ENCODE data around the gene CHCHD3.
A peak's percentile ranks its signal among the peaks of the same experiment; 100 is the strongest.

The CHCHD3 gene

DNA sequence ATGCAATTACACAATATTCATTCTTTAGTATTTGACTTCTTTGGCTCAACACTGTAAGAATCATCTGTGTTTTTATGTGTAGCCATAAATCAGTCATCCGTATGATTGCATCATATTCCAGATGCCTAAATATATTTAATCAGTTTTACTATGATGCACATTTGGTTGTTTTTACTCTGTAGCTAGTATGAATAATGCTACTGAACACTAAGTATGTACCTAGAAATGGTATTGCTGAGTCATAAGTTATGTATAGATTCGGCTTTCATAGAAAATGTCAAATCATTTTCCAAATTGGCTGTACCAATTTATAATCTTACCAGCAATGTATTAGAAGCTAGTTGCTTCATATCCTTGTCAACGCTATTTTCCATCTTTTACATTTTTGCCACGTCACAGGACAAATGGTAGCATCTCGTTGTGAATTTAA lies 308.3 kb downstream of the CHCHD3 start:
- DNase-seq (ENCODE audit: low read depth): no peak

DNA sequence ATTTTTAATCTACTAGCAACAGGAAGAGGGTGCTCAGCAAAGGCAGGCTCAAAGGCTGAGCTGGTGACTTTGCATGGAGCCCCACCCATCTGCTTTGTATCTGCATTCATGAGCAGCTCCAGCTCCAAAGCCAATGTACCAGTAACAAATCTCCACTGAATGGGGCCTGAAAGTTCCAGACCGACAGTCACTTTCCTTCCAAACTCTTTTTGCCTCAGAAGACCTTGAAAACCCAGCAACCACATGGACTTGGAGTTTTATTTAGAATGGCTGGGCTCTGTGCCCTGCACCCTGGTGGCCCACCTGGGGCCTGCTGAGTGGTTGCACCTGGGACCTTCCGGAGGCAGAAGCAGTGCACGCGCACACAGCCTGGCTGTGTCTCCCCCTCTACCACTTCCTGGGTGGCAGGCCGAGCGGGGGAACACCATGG lies 310.6 kb downstream of the CHCHD3 start:
- no peak for DNase-seq (ENCODE audit: low read depth)

DNA sequence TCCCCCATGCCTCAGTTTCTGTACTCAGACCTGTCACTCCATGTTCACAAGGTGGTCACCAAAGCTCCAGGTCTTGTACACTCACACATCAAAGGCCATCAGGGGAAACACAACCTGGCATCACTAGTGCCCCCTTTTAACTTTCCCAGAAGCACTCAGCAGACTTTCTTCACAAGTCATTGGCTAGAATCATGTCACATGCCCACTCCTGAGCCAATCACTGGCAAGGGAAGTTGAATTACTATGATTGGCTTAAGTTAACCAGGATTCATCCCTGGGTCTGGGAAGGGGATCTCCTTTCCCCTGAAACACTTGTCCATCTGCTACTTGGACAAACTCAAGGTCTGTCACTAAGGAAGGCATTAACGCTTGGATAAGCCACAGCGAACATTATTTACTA lies 311.8 kb downstream of the CHCHD3 start:
- no peak for DNase-seq (ENCODE audit: low read depth)

DNA sequence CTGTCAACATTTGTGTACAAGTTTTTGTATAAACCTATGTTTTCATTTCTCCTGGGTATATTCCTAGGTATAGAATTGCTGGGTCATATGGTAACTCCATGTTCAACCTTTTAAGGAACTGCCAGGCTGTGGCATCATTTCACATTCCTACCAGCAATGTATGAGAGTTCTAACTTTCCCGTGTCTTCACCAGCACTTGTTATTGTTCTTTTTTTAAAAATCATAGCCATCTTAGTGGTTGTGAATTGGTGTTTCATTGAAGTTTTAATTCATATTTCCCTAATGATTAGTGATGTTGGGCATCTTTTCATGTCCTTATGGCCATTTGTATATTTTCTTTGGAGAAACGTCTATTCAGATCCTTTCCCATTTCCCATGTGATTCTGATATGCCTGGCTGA lies 312.6 kb downstream of the CHCHD3 start:
- no peak for DNase-seq (ENCODE audit: low read depth)

DNA sequence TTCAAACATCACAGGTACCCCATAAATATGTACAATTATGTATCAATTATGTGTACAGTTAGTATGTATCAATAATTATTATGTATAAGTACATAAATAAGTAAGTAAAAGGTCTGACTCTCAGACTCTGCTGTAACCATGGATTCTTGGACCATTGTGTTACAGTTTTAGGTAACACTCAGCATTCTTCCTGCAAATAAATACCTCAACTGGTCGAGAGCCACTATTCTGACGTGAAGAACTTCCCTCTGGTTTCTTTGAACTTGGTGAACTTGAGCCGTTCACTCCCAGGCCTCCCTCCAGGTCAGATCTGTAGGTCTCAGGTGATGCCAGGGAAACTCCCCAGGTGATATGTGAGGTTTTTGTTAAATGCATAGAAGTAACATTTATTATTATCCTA lies 313.8 kb downstream of the CHCHD3 start:
- DNase-seq (ENCODE audit: low read depth): no peak

DNA sequence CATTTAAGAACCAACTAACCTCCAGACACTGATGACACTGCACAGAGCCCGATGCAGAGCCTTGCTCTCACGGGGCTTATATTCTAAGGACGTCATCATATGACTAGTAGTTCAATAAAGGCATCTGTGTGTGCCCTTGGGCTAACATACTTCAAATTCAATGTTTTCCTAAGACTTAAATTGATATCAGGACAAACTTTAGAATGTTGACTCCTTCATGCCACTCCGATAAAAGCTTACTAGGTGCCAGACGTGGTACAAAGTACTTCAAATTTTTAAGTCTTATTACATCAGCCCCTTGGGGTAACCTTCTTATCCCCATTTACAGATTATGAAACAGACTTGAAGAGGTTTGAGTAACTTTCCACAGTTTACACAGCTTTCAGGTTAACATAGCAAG lies 314.5 kb downstream of the CHCHD3 start:
- DNase-seq (ENCODE audit: low read depth): no peak

DNA sequence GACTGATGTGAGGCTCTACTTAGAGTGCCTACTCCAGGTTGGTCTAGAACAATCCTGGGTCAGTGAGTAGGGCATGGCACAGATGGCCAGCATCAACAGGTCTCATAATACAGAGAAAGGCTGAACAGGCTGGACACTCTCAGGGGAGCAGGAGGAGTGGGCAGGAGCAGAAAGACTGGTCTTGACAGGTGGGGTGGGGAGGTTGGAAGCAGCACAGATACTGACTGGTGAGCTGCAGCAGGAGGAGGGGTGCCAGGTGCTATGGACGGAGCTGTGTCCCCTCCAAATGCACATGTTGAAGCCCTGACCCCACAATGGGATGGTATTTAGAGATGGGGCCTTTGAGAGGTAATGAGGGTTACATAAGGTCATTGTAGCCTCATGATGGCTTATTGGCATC lies 315.2 kb downstream of the CHCHD3 start:
- no peak for DNase-seq (ENCODE audit: low read depth)

DNA sequence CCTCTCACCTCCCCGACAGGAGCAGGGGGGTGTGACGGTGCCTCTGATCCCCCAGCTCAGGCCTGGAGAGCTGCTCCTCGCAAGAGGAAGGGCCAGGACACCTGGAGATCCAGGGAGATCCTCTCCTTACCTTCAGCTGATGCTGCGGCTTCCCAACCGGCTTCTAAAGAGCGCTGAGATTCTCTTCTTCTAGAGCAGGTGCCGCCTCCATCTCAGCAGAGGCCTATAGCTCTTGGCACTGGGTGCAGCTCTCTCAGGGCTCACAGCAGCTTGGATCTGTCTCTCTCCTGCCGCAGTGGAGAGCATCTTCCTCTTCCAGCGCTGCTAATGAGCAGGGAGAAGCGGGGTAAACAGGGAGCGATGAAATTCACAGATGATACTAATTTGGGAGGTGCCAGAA lies 316.0 kb downstream of the CHCHD3 start:
- DNase-seq (ENCODE audit: low read depth): no peak

DNA sequence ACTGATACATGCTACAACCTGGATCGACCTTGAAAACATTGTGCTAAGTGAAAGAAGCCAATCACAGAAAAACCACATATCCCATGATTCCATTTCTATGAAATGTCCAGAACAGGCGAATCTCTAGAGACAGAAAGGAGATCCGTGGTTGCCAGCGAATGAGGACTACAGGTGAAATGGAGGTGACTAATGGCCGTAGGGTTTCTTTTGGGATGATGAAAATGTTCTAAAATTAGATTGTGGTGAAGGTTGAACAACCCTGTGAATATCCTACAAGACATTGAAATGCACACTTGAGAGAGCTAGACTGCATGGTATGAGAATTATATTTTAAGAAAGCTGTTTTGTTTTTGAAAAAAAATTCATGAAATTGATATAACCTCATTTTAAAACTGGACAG lies 317.1 kb downstream of the CHCHD3 start:
- no peak for DNase-seq (ENCODE audit: low read depth)

DNA sequence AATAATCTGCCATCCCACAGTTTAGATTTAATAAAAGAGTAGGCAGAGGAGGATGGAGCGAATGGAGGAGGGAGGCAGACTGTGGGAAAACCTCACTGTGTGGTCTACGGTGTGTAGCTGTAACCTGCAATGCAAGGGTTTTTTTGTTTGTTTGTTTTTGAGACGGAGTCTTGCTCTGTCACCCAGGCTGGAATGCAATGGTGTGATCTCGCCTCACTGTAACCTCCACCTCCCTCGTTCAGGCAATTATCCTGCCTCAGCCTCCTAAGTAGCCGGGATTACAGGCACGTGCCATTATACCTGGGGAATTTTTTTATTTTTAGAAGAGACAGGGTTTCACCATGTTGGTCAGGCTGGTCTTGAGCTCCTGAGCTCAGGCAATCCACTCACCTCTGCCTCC lies 321.0 kb downstream of the CHCHD3 start:
- no peak for DNase-seq (ENCODE audit: low read depth)

DNA sequence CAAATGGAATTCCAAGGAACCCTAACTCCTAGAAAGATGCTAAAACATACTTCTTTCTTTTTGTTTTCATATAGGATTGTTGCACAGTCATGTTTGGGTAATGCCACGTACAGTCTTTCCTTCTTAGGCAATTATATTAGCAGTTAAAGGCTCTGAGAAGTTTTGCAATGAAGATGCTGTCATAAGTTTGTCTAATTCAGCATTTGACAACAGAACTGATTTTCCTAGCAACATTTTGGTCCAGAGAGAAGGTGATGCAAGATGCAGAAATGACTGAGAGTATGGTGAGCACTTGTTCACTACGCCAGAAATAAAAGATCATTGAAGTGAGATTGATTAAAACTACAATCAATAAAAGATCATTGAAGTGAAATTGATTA lies 321.7 kb downstream of the CHCHD3 start:
- DNase-seq (ENCODE audit: low read depth): no peak

DNA sequence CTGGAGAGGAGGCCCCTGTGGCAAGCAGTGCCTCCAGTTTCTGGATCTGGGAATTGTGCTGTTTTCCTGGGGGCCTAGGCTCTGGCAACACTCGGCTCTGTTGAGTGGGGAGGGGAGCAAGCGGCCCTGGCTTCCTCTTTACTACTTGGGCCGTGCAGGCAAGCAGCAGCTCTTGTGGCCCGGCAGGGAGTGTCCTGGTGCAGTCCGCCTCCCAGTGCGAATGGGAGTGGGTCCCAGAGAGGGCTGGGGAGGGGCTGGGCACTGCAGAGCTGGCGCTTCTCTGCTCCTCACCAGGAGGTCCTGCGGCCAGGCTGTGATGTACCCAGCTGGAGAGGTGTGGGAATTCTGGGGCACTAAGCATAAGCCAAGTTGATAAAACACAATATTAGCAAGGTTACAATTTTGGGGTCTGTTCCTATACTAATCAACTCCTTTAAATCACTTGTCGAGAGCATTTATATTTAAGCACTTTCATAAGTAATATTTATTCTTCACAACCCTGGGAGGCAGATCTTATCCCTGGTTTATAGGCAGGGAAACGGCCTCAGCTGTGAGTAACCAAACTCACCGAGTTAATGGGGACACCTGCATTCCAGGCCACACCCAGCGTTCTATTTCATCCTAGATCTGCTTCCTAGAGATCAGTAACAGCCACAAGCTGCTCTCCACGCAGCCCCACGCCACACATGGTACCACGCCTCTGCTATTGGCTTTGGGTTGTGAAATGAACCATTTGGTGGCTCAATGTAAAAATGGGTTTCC lies 322.2 kb downstream of the CHCHD3 start:
- no peak for DNase-seq (ENCODE audit: low read depth)

DNA sequence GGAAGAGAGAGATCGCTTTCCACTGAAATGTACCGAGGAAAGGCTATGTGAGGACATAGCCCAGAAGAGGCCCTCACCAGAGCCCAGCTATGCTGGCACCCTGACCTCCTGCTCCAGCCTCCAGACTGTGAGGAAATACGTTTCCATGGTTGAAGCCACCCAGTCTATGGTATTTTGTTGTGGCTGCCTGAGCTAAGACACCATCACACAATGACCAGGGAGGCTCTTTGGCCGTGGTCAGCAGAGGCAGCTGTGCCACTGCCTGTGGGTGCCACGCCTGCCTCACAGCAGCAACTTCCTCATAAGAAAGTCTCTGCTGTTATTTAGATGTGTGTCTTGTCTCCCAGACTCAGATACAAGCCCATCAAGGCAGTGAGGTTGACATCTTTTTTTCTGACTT lies 322.9 kb downstream of the CHCHD3 start:
- DNase-seq (ENCODE audit: low read depth): no peak

DNA sequence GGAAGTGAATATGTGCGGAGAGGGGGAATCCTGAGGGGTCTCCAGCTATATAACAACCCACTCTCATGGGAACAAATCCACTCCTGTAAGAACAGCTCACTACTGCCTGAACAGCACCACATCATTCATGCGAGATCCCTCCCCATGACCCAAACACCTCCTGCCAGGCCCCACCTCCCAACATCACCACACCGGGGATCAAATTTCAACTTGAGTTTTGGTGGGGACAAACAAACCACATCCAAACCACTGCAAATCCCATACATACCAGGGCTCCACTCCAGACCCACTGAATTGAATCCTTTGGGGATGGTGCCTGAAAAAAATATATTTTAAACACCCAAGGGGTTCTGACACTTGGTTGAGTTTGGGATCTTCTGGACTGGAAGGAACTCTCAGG lies 324.1 kb downstream of the CHCHD3 start:
- no peak for DNase-seq (ENCODE audit: low read depth)

DNA sequence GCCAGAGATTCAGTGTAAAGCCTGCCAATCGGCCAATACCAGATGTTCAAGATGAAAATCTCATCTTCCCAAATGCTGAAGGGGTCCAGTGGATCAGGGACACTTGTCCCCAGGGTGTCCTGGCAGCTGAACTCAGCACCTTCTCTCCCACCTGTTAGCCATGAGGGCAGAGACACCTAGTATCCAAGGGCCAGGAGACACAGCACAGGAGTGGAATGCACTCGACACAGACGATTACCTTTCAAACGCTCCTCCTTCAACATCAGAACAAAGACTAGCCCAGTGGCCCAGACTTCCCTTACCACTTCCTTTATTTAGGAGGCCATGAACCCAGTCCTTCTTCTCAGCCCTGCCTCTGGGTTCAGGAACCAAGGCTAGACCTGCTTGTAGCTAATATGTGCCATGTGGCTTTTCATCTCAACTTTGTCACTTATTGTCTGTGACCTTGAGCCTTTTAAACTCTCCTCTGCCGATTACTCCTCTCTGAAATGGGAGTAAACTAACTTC lies 325.4 kb downstream of the CHCHD3 start:
- no peak for DNase-seq (ENCODE audit: low read depth)

DNA sequence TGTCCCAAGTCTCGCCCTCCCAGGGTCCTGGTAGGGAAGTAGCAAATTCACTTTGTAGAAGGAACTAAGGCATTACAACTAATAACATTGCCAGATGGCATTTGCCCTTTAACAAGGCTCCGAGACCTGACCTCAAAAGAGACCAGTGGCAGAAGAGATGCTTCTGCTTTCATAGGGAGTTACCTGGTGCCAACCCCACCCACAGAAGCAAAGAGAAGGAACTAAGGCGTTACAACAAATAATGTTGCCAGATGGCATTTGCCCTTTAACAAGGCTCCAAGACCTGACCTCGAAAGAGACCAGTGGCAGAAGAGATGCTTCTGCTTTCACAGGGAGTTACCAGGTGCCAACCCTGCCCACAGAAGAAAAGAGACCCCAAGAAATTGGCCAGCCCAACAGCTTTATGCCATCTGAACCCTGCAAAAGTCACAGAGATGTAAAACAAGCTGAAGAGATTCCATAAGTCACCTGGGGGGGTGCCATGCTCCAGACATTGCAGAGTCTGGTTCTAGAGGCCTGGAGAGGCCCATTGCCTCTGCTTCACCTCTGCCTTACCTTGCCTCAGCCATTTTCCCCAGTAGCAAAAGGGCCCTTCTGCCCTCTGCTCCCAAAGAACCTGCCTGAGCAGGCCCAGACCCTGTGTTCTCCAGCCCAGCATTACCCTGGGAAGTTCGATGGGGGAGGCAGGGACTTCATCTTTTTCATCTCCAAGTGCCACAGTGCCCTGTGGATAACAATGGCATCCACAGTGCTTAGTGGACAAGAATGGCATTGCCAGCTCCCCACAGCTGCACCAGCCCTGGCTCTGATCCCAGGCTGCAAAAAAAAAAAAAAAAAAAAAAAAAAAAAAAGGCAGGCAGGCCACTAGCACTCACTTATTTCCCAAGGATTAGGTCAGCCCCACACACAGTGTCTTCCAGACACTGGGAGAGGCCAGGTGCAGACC lies 326.1 kb downstream of the CHCHD3 start:
- DNase-seq (ENCODE audit: low read depth): no peak

DNA sequence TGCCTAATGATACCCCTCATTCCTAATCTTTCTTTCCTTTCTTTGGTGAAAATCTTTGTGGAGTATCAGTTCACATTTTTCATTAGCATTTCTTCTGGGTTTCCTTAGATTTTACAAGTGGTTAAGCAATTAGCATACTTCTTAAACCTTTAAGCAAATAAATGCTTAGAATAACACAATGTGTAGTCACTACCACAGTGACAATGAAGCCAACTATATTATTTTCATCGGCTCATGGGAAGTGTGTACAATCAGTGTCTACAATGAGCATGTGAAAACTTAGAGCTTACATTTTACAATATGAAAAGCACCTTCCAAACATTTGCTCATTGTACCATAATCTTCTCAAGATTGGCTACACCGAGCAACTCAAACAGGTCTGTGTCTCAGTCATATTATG lies 329.5 kb downstream of the CHCHD3 start:
- no peak for DNase-seq (ENCODE audit: low read depth)

DNA sequence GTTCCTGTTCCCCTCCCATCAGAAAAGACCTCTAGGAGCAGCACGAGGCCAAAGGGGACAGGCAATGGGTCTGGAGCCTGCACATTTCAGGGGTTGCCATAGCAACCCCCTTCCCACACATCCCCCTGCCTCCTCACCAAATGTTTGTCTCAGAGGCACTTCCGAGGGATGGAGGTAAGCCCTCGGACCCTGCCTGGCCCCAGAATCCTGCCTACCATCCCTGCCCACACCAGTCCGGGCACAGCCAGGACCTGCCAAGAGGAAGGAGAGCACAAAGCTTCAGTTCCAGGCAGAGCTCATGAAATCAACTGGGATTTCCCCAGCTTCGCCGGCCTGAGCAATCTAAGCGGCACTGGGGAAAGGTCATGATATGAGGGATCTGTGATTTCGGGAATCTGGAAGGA lies 330.6 kb downstream of the CHCHD3 start:
- no peak for DNase-seq (ENCODE audit: low read depth)

DNA sequence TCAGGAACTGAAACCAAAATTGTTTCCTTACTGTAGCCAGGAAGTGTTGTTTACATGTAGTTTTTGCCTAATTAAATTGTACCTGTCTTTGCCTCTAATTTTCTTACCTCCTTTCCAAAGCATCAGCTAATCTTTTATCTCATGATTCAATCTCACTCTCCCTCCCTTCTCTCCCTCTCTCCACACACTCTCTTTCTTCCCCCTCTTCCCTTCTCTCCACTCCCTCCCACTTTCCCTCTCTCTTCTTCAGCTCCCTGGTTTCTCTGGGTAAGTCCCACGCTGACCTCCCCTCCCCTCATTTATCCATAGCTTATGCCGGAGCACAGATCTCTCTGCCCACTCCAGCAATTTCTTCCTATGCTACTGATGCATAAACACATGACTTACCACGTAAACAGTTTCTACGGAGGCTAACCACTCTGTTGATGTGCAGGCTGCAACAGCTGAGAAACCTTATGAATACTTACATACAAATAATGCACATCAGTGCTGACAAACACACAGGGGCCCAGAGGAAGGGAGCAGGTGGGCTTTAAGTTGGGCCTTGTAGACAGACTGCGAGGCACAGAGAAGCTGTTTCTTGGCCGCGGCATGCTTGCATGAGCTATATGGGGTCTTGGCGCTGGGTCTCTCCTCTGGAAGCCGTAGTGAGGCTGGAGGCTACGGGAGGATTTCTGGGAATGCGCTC lies 331.2 kb downstream of the CHCHD3 start:
- DNase-seq (ENCODE audit: low read depth): no peak

DNA sequence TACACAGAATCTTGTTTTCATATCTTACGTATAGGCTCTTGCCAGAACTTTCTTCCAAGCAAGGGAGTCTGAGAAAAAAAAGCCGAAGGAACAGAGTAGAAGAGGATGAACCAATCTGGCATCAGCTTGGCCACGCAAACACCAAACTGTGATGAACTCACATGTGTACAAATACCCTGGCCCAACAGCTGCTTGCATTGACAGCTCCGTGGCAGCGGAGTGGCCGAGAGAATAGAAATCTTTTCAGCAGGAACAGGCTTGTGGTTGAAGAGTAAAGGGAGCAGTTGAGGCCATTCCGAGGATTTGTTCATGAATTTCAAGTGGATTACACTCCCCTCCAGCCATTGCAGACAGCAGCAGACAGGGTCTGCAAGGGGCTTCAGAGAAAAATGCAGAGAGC lies 331.8 kb downstream of the CHCHD3 start:
- no peak for DNase-seq (ENCODE audit: low read depth)

DNA sequence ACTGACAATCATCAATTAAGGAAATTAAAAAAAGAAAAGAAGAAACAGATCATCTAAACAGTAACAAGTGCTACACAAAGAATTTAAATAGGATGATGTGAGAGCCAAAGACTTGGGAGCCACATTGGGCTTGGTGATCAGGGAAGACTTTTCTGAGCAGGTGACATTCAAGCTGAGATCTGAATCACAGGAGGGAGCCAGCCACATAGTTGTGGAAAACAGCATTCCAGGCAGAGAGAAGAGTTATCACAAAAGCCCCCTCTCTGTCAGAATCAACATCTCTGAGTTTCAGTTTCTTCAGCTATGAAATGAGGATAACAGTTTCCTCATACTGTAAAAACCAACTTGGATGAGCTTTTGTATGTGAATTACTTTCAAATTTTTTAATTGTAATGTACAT lies 336.4 kb downstream of the CHCHD3 start:
- DNase-seq (ENCODE audit: low read depth): no peak

DNA sequence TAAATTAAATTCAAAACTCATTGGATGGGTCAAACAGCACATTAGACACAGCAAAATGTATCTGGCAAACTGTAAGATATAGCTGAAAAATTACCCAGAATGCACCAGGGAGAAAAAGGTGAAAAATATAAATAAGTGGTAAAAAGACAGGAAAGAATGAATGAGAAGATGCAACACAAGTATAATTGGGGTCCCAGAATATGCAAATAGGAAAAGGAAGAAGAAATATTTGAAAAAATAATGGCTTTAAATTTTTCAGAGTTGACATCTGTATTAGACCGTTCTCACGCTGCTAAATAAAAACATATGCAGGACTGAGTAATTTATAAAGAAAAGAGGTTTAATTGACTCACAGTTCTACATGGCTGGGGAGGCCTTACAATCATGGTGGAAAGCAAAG lies 337.9 kb downstream of the CHCHD3 start:
- DNase-seq (ENCODE audit: low read depth): no peak

DNA sequence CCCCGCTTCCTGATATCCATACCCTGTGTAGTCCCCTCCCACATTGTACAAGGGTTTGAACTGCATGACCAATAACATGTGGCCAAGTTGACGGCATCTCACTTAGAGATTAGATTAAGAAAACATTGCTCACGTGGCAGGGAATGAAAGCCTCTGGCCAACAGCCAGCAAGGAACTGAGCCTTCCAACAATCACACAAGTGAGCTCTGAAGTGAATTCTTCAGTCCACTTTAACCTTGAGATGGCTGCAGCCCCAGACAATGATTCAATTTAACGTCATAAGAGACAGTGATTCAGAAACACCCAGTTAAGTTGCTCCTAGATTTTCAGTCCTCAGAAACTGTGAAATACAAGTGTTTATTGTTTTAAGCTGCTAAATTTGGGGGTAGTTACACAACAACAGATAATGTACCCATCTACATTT lies 339.7 kb downstream of the CHCHD3 start:
- DNase-seq (ENCODE audit: low read depth): peak; percentile 47
